Measurements from ENCODE around the gene MFAP3. TPM values are rescaled to one million over a fixed set of nuclear protein-coding genes. Genes with fewer than 3 reads are reported as not detected.

Gene MFAP3
- total and polyA plus RNA-seq, 2 donors (not counting 1 experiment from before 2014, with no cell fraction given) = 4.8 to 27.1 TPM

DNA sequence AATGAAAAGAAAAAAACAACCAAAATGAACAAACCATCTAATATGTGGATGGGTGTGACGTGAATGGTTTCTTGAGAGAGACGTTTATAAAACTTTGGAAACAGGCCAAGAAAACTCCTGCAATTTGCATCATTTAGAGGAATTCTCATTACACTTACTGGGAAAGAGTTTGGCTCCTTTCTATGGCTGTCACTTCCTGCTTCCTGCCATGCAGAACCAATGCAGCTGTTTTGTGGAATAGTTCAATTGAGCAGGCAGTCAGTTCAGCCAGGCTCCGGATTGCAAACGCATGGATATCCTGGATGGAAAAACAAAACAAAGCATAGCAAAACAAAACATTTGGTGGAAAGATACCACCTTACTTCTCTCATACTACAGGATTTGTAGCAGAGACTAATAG lies 36.7 kb upstream of the MFAP3 start:
- Histone ChIP-seq H3K4me1 (ENCODE audit: control insufficient read depth in 2 of 2, insufficient read depth in 2 of 2, low read length in 2 of 2) (no peaks in the 10 kb centered on the region), H3K27ac (ENCODE audit: low read length in 2 of 2) (no peak overlapping the region), H3K27me3 (replicated peaks in 1 of 4; ENCODE audit: control extremely low read depth in 1 of 4, control insufficient read depth in 3 of 4, insufficient read depth in 4 of 4, low read length in 3 of 4) (no peaks in the 10 kb centered on the region), H3K9ac (ENCODE audit: low read length) (no peak overlapping the region), H3K4me2 (replicated peaks; ENCODE audit: low read depth, low read length, poor library complexity, severe bottlenecking) (no peak overlapping the region), H3K9me3 (ENCODE audit: control extremely low read depth in 1 of 3, control insufficient read depth in 2 of 3, insufficient read depth in 1 of 3, low read length in 2 of 3) (no peaks in the 10 kb centered on the region), H4K20me1 (ENCODE audit: control insufficient read depth, insufficient read depth, low read length, poor library complexity, severe bottlenecking) (no peaks in the 10 kb centered on the region), H3K79me2 (ENCODE audit: control insufficient read depth, insufficient read depth, low read length) (no peaks in the 10 kb centered on the region), H3K36me3 (replicated peaks in 1 of 2; ENCODE audit: control extremely low read depth in 1 of 2, control insufficient read depth in 1 of 2, extremely low read depth in 1 of 2, insufficient read depth in 2 of 2, low read length in 1 of 2) (peaks cover 0 to 6% of the 10 kb centered on the region in 2 experiments), H2AFZ (ENCODE audit: insufficient read depth, low read depth, low read length, poor library complexity, severe bottlenecking) (no peak overlapping the region), H3K4me3 (ENCODE audit: control extremely low read depth in 1 of 5, extremely low read depth in 1 of 5, insufficient read depth in 1 of 5, low read depth in 2 of 5, low read length in 4 of 5) (no peak overlapping the region)
- ChIA-PET CTCF (interaction anchor here (0.6 kb wide), 1 partner anchor 28 kb away, joined by 3 read pairs; no protein-coding TSS in a partner anchor), POLR2A (no interaction called here)
- ATAC-seq (ENCODE audit: low read depth) (no peak), DNase-seq (no peak)
- no peaks in the 10 kb centered on the region for H3K4me1 Mint-ChIP-seq
- intact Hi-C loops (cut with micrococcal nuclease) = no loop called here
- TF ChIP-seq EZH2 (IDR thresholded peaks at IDR 0.05; ENCODE audit: borderline replicate concordance, insufficient read depth, low read depth, low read length, poor library complexity, severe bottlenecking) = no peak
- no peak for TF ChIP-seq CTCF (IDR thresholded peaks at IDR 0.05)
- H3K27ac Mint-ChIP-seq = no peak overlapping the region
- H3K27me3 Mint-ChIP-seq = no peaks in the 10 kb centered on the region
- peaks cover 2% of the 10 kb centered on the region for H3K9me3 Mint-ChIP-seq (ENCODE audit: insufficient read depth)
- no CpG with 5 or more reads among the region's 4 CpGs for WGBS (ENCODE audit: insufficient coverage)
- H3K4me3 Mint-ChIP-seq = no peak overlapping the region

GRCh38 chr5:154002511-154003020 lies 36.2 kb upstream of the MFAP3 start:
- ATAC-seq (ENCODE audit: low read depth) = no peak
- H3K9ac ChIP-seq (ENCODE audit: low read length) = no peak overlapping the region
- H3K4me1 ChIP-seq (ENCODE audit: control insufficient read depth in 2 of 2, insufficient read depth in 2 of 2, low read length in 2 of 2) = no peaks in the 10 kb centered on the region
- peaks cover 2% of the 10 kb centered on the region for H3K9me3 Mint-ChIP-seq (ENCODE audit: insufficient read depth)
- intact Hi-C loops (cut with micrococcal nuclease) = no loop called here
- no peak overlapping the region for H3K4me2 ChIP-seq (replicated peaks; ENCODE audit: low read depth, low read length, poor library complexity, severe bottlenecking)
- no peaks in the 10 kb centered on the region for H3K27me3 ChIP-seq (replicated peaks in 1 of 4; ENCODE audit: control extremely low read depth in 1 of 4, control insufficient read depth in 3 of 4, insufficient read depth in 4 of 4, low read length in 3 of 4)
- H3K27ac Mint-ChIP-seq = no peak overlapping the region
- TF ChIP-seq CTCF (IDR thresholded peaks at IDR 0.05) = no peak
- TF ChIP-seq EZH2 (IDR thresholded peaks at IDR 0.05; ENCODE audit: borderline replicate concordance, insufficient read depth, low read depth, low read length, poor library complexity, severe bottlenecking) = no peak
- H3K79me2 ChIP-seq (ENCODE audit: control insufficient read depth, insufficient read depth, low read length) = no peaks in the 10 kb centered on the region
- no peaks in the 10 kb centered on the region for H4K20me1 ChIP-seq (ENCODE audit: control insufficient read depth, insufficient read depth, low read length, poor library complexity, severe bottlenecking)
- H2AFZ ChIP-seq (ENCODE audit: insufficient read depth, low read depth, low read length, poor library complexity, severe bottlenecking) = no peak overlapping the region
- ChIA-PET CTCF (interaction anchor here (0.6 kb wide), 2 partner anchors 22 to 28 kb away, joined by 3 read pairs; no protein-coding TSS in a partner anchor), POLR2A (no interaction called here)
- no peak overlapping the region for H3K4me3 ChIP-seq (ENCODE audit: control extremely low read depth in 1 of 5, extremely low read depth in 1 of 5, insufficient read depth in 1 of 5, low read depth in 2 of 5, low read length in 4 of 5)
- H3K36me3 ChIP-seq (replicated peaks in 1 of 2; ENCODE audit: control extremely low read depth in 1 of 2, control insufficient read depth in 1 of 2, extremely low read depth in 1 of 2, insufficient read depth in 2 of 2, low read length in 1 of 2) = peaks cover 0 to 5% of the 10 kb centered on the region in 2 experiments
- DNase-seq = no peak
- H3K4me3 Mint-ChIP-seq = no peak overlapping the region
- H3K9me3 ChIP-seq (ENCODE audit: control extremely low read depth in 1 of 3, control insufficient read depth in 2 of 3, insufficient read depth in 1 of 3, low read length in 2 of 3) = no peaks in the 10 kb centered on the region
- H3K4me1 Mint-ChIP-seq = no peaks in the 10 kb centered on the region
- WGBS (ENCODE audit: insufficient coverage) = 93% methylated on average over 6 of the region's 7 CpGs
- H3K27ac ChIP-seq (ENCODE audit: low read length in 2 of 2) = no peak overlapping the region
- H3K27me3 Mint-ChIP-seq = no peaks in the 10 kb centered on the region
